ENCODE results near the gene NUDT9.
"Not testable (repeated sequence)": the region's sequence is repeated elsewhere in the genome, so short reads cannot be mapped to it uniquely, and the experiment has no call there.

The NUDT9 gene

GRCh38 chr4:87423317-87424098, 1.1 kb downstream of the NUDT9 start:
- Histone ChIP-seq H3K9me3 (ENCODE audit: control insufficient read depth in 5 of 5, low read length in 5 of 5) (no peaks in the 10 kb centered on the region), H3K36me3 (ENCODE audit: control insufficient read depth in 5 of 5, insufficient read depth in 5 of 5, low read length in 5 of 5) (no peaks in the 10 kb centered on the region), H3K27me3 (ENCODE audit: control insufficient read depth in 5 of 5, insufficient read depth in 4 of 5, low read length in 5 of 5) (no peaks in the 10 kb centered on the region), H3K9ac (ENCODE audit: low read length in 5 of 5) (peak overlapping the region; percentile 92 to 98 (median 97)), H3K4me1 (ENCODE audit: control insufficient read depth in 5 of 5, insufficient read depth in 5 of 5, low read length in 5 of 5) (peaks cover 0 to 28% (median 25%) of the 10 kb centered on the region in 5 donors), H3K27ac (ENCODE audit: low read depth, low read length) (peak overlapping the region; percentile 94), H3K4me3 (ENCODE audit: low read depth in 1 of 5, low read length in 5 of 5) (peak overlapping the region; percentile 89 to 98 (median 95))

GRCh38 chr4:87424099-87424543, 1.7 kb downstream of the NUDT9 start:
- H3K4me3 ChIP-seq (ENCODE audit: low read depth in 1 of 5, low read length in 5 of 5) = peak overlapping the region in 4 of 5 donors; percentile 89 to 98 (median 96)
- H3K36me3 ChIP-seq (ENCODE audit: control insufficient read depth in 5 of 5, insufficient read depth in 5 of 5, low read length in 5 of 5); H3K27ac ChIP-seq (ENCODE audit: low read depth, low read length); H3K9me3 ChIP-seq (ENCODE audit: control insufficient read depth in 5 of 5, low read length in 5 of 5); H3K27me3 ChIP-seq (ENCODE audit: control insufficient read depth in 5 of 5, insufficient read depth in 4 of 5, low read length in 5 of 5): not testable (repeated sequence)
- peaks cover 0 to 28% (median 25%) of the 10 kb centered on the region in 5 donors for H3K4me1 ChIP-seq (ENCODE audit: control insufficient read depth in 5 of 5, insufficient read depth in 5 of 5, low read length in 5 of 5)
- H3K9ac ChIP-seq (ENCODE audit: low read length in 5 of 5) = peak overlapping the region in 2 of 5 donors; percentile 20 to 97

- Histone ChIP-seq H3K27me3 (ENCODE audit: control insufficient read depth in 5 of 5, insufficient read depth in 4 of 5, low read length in 5 of 5) (no peaks in the 10 kb centered on the region), H3K4me3 (ENCODE audit: low read depth in 1 of 5, low read length in 5 of 5) (no peak overlapping the region), H3K27ac (ENCODE audit: low read depth, low read length) (no peak overlapping the region), H3K36me3 (ENCODE audit: control insufficient read depth in 5 of 5, insufficient read depth in 5 of 5, low read length in 5 of 5) (no peaks in the 10 kb centered on the region), H3K9me3 (ENCODE audit: control insufficient read depth in 5 of 5, low read length in 5 of 5) (no peaks in the 10 kb centered on the region), H3K4me1 (ENCODE audit: control insufficient read depth in 5 of 5, insufficient read depth in 5 of 5, low read length in 5 of 5) (peaks cover 0 to 28% (median 25%) of the 10 kb centered on the region in 5 donors), H3K9ac (ENCODE audit: low read length in 5 of 5) (no peak overlapping the region)
These were observed 3.3 kb downstream of the NUDT9 start for GRCh38 chr4:87425711-87426110.

- Histone ChIP-seq H3K27me3 (ENCODE audit: control insufficient read depth in 5 of 5, insufficient read depth in 4 of 5, low read length in 5 of 5) (no peaks in the 10 kb centered on the region), H3K4me1 (ENCODE audit: control insufficient read depth in 5 of 5, insufficient read depth in 5 of 5, low read length in 5 of 5) (peaks cover 0 to 24% (median 17%) of the 10 kb centered on the region in 5 donors), H3K9me3 (ENCODE audit: control insufficient read depth in 5 of 5, low read length in 5 of 5) (no peaks in the 10 kb centered on the region)
These were observed 4.6 kb downstream of the NUDT9 start for GRCh38 chr4:87426865-87427517.

GRCh38 chr4:87427518-87427868, 5.1 kb downstream of the NUDT9 start:
- H3K9ac ChIP-seq (ENCODE audit: low read length in 5 of 5) = no peak overlapping the region
- peaks cover 0 to 22% (median 15%) of the 10 kb centered on the region in 5 donors for H3K4me1 ChIP-seq (ENCODE audit: control insufficient read depth in 5 of 5, insufficient read depth in 5 of 5, low read length in 5 of 5)
- no peak overlapping the region for H3K27ac ChIP-seq (ENCODE audit: low read depth, low read length)
- no peaks in the 10 kb centered on the region for H3K36me3 ChIP-seq (ENCODE audit: control insufficient read depth in 5 of 5, insufficient read depth in 5 of 5, low read length in 5 of 5)
- no peaks in the 10 kb centered on the region for H3K9me3 ChIP-seq (ENCODE audit: control insufficient read depth in 5 of 5, low read length in 5 of 5)
- H3K4me3 ChIP-seq (ENCODE audit: low read depth in 1 of 5, low read length in 5 of 5) = no peak overlapping the region
- no peaks in the 10 kb centered on the region for H3K27me3 ChIP-seq (ENCODE audit: control insufficient read depth in 5 of 5, insufficient read depth in 4 of 5, low read length in 5 of 5)

More at GRCh38 chr4:87426865-87427517, 4.6 kb downstream of the NUDT9 start:
- Histone ChIP-seq H3K4me3 (ENCODE audit: low read depth in 1 of 5, low read length in 5 of 5) (no peak overlapping the region), H3K9ac (ENCODE audit: low read length in 5 of 5) (no peak overlapping the region), H3K36me3 (ENCODE audit: control insufficient read depth in 5 of 5, insufficient read depth in 5 of 5, low read length in 5 of 5) (no peaks in the 10 kb centered on the region), H3K27ac (ENCODE audit: low read depth, low read length) (no peak overlapping the region)

GRCh38 chr4:87428979-87429378, 6.6 kb downstream of the NUDT9 start:
- no peaks in the 10 kb centered on the region for H3K36me3 ChIP-seq (ENCODE audit: control insufficient read depth in 5 of 5, insufficient read depth in 5 of 5, low read length in 5 of 5)
- no peaks in the 10 kb centered on the region for H3K9me3 ChIP-seq (ENCODE audit: control insufficient read depth in 5 of 5, low read length in 5 of 5)
- no peaks in the 10 kb centered on the region for H3K27me3 ChIP-seq (ENCODE audit: control insufficient read depth in 5 of 5, insufficient read depth in 4 of 5, low read length in 5 of 5)
- H3K4me1 ChIP-seq (ENCODE audit: control insufficient read depth in 5 of 5, insufficient read depth in 5 of 5, low read length in 5 of 5) = peaks cover 0 to 10% (median 7%) of the 10 kb centered on the region in 5 donors
- no peak overlapping the region for H3K9ac ChIP-seq (ENCODE audit: low read length in 5 of 5)
- H3K27ac ChIP-seq (ENCODE audit: low read depth, low read length) = no peak overlapping the region
- H3K4me3 ChIP-seq (ENCODE audit: low read depth in 1 of 5, low read length in 5 of 5) = no peak overlapping the region

GRCh38 chr4:87430038-87430437, 7.7 kb downstream of the NUDT9 start:
- H3K4me1 ChIP-seq (ENCODE audit: control insufficient read depth in 5 of 5, insufficient read depth in 5 of 5, low read length in 5 of 5) = peaks cover 0 to under 1% (median 0%) of the 10 kb centered on the region in 5 donors
- H3K27me3 ChIP-seq (ENCODE audit: control insufficient read depth in 5 of 5, insufficient read depth in 4 of 5, low read length in 5 of 5) = no peaks in the 10 kb centered on the region
- H3K9me3 ChIP-seq (ENCODE audit: control insufficient read depth in 5 of 5, low read length in 5 of 5) = no peaks in the 10 kb centered on the region
- H3K27ac ChIP-seq (ENCODE audit: low read depth, low read length) = no peak overlapping the region
- peaks cover 0 to 1% (median 0%) of the 10 kb centered on the region in 5 donors for H3K36me3 ChIP-seq (ENCODE audit: control insufficient read depth in 5 of 5, insufficient read depth in 5 of 5, low read length in 5 of 5)
- H3K4me3 ChIP-seq (ENCODE audit: low read depth in 1 of 5, low read length in 5 of 5) = no peak overlapping the region
- H3K9ac ChIP-seq (ENCODE audit: low read length in 5 of 5) = no peak overlapping the region

GRCh38 chr4:87433342-87433741, 11.0 kb downstream of the NUDT9 start:
- Histone ChIP-seq H3K4me1 (ENCODE audit: control insufficient read depth in 5 of 5, insufficient read depth in 5 of 5, low read length in 5 of 5) (no peaks in the 10 kb centered on the region), H3K27ac (ENCODE audit: low read depth, low read length) (no peak overlapping the region), H3K4me3 (ENCODE audit: low read depth in 1 of 5, low read length in 5 of 5) (no peak overlapping the region), H3K36me3 (ENCODE audit: control insufficient read depth in 5 of 5, insufficient read depth in 5 of 5, low read length in 5 of 5) (peaks cover 8 to 13% (median 12%) of the 10 kb centered on the region in 5 donors), H3K27me3 (ENCODE audit: control insufficient read depth in 5 of 5, insufficient read depth in 4 of 5, low read length in 5 of 5) (no peaks in the 10 kb centered on the region), H3K9me3 (ENCODE audit: control insufficient read depth in 5 of 5, low read length in 5 of 5) (no peaks in the 10 kb centered on the region), H3K9ac (ENCODE audit: low read length in 5 of 5) (no peak overlapping the region)

GRCh38 chr4:87442889-87443288, 20.5 kb downstream of the NUDT9 start:
- Histone ChIP-seq H3K36me3 (ENCODE audit: control insufficient read depth in 5 of 5, insufficient read depth in 5 of 5, low read length in 5 of 5) (peaks cover 24 to 56% (median 33%) of the 10 kb centered on the region in 5 donors), H3K4me1 (ENCODE audit: control insufficient read depth in 5 of 5, insufficient read depth in 5 of 5, low read length in 5 of 5) (no peaks in the 10 kb centered on the region), H3K4me3 (ENCODE audit: low read depth in 1 of 5, low read length in 5 of 5) (no peak overlapping the region), H3K9me3 (ENCODE audit: control insufficient read depth in 5 of 5, low read length in 5 of 5) (no peaks in the 10 kb centered on the region), H3K9ac (ENCODE audit: low read length in 5 of 5) (no peak overlapping the region), H3K27me3 (ENCODE audit: control insufficient read depth in 5 of 5, insufficient read depth in 4 of 5, low read length in 5 of 5) (no peaks in the 10 kb centered on the region), H3K27ac (ENCODE audit: low read depth, low read length) (no peak overlapping the region)

GRCh38 chr4:87444741-87445140, 22.4 kb downstream of the NUDT9 start:
- H3K4me1 ChIP-seq (ENCODE audit: control insufficient read depth in 5 of 5, insufficient read depth in 5 of 5, low read length in 5 of 5) = no peaks in the 10 kb centered on the region
- H3K4me3 ChIP-seq (ENCODE audit: low read depth in 1 of 5, low read length in 5 of 5) = no peak overlapping the region
- no peak overlapping the region for H3K27ac ChIP-seq (ENCODE audit: low read depth, low read length)
- H3K9me3 ChIP-seq (ENCODE audit: control insufficient read depth in 5 of 5, low read length in 5 of 5) = no peaks in the 10 kb centered on the region
- H3K27me3 ChIP-seq (ENCODE audit: control insufficient read depth in 5 of 5, insufficient read depth in 4 of 5, low read length in 5 of 5) = no peaks in the 10 kb centered on the region
- peaks cover 22 to 51% (median 30%) of the 10 kb centered on the region in 5 donors for H3K36me3 ChIP-seq (ENCODE audit: control insufficient read depth in 5 of 5, insufficient read depth in 5 of 5, low read length in 5 of 5)
- H3K9ac ChIP-seq (ENCODE audit: low read length in 5 of 5) = no peak overlapping the region
